Cardiac muscle cell (in vitro differentiated cells and primary cell): ENCODE data around the gene TSPAN9. TPM values are rescaled to one million over a fixed set of nuclear protein-coding genes. Genes with fewer than 3 reads are reported as not detected.

Source experiments
- DNase-seq, 2 donors: peaks; one replicate each; pipeline versions ENCODE4 v3.0.0 to v3.0.0-alpha.2; 2010 to 2017; ENCODE audit warnings: low read depth in 1 of 2, low spot score in 1 of 2
- H3K27ac ChIP-seq: fragments of 200-600 bp; sonication (generic); 2 replicates; pipeline ENCODE4 v1.5.1; 2016
- H3K27me3 ChIP-seq: fragments of 200-600 bp; sonication (generic); 2 replicates; pipeline ENCODE4 v1.6.0; 2016; ENCODE audit warnings: control low read depth
- H3K36me3 ChIP-seq: fragments of 200-600 bp; sonication (generic); 2 replicates; pipeline ENCODE4 v1.5.1; 2016; ENCODE audit warnings: control low read depth
- H3K4me1 ChIP-seq: fragments of 200-600 bp; sonication (generic); 2 replicates; pipeline ENCODE4 v1.8.1; 2017; ENCODE audit warnings: low read depth, mild to moderate bottlenecking, mixed run types
- H3K4me3 ChIP-seq: fragments of 200-600 bp; sonication (generic); 2 replicates; pipeline ENCODE4 v1.5.1; 2016; ENCODE audit warnings: mild to moderate bottlenecking
- H3K9me3 ChIP-seq: fragments of 200-600 bp; sonication (generic); 2 replicates; pipeline ENCODE4 v1.5.1; 2017; ENCODE audit warnings: low read depth, mild to moderate bottlenecking, control low read depth
- polyA plus RNA-seq: library from polyadenylated mRNA; unstranded; fragments of >200 nt; fragmentation: Nextera tagmentation; extraction: Ambion mirVana; gene quantifications from 2 replicates; pipeline ENCODE4 v1.2.1, GENCODE V29; 2016
- total RNA-seq: library from RNA; depleted of rRNA; stranded (reverse); fragments of >200 nt; gene quantifications from 2 replicates; pipeline ENCODE4 v1.2.3, GENCODE V29; 2016
- TF ChIP-seq, protein P1 (sequence below): IDR thresholded peaks from 2 replicates; pipeline ENCODE4 v1.5.1; 2012; ENCODE audit warnings: low read depth, mild to moderate bottlenecking, low read length

Gene TSPAN9
- total and polyA plus RNA-seq, 2 experiments from 2014 or later: 13.3 to 199 TPM

DNA sequence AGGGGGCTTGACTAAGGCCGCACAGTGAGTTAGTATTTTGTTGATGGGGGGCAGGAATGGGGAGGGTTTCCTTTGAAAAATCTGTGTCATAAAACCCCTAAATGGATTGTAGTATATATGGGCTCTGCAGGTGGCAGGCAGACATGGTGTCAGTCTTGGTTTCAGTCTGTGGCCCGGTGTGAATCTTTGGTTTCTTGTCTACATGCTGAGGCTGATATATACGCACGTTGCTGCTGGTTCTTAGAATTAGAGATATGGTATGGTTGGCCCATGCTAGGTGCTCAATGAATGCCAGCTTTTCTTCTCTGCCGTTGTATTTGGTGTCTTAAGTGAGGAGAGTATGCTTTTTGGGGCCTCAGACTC is 73.1 kb downstream of the TSPAN9 start:
- DNase-seq: no peak
- H3K27me3 ChIP-seq: no peaks in the 10 kb centered on the region
- H3K9me3 ChIP-seq: no peaks in the 10 kb centered on the region
- TF ChIP-seq, protein P1, sequence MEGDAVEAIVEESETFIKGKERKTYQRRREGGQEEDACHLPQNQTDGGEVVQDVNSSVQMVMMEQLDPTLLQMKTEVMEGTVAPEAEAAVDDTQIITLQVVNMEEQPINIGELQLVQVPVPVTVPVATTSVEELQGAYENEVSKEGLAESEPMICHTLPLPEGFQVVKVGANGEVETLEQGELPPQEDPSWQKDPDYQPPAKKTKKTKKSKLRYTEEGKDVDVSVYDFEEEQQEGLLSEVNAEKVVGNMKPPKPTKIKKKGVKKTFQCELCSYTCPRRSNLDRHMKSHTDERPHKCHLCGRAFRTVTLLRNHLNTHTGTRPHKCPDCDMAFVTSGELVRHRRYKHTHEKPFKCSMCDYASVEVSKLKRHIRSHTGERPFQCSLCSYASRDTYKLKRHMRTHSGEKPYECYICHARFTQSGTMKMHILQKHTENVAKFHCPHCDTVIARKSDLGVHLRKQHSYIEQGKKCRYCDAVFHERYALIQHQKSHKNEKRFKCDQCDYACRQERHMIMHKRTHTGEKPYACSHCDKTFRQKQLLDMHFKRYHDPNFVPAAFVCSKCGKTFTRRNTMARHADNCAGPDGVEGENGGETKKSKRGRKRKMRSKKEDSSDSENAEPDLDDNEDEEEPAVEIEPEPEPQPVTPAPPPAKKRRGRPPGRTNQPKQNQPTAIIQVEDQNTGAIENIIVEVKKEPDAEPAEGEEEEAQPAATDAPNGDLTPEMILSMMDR: no peak
- H3K4me3 ChIP-seq: no peak overlapping the region
- H3K36me3 ChIP-seq: no peaks in the 10 kb centered on the region
- H3K27ac ChIP-seq: peak overlapping the region; percentile 46
- H3K4me1 ChIP-seq: peaks cover 17% of the 10 kb centered on the region

DNA sequence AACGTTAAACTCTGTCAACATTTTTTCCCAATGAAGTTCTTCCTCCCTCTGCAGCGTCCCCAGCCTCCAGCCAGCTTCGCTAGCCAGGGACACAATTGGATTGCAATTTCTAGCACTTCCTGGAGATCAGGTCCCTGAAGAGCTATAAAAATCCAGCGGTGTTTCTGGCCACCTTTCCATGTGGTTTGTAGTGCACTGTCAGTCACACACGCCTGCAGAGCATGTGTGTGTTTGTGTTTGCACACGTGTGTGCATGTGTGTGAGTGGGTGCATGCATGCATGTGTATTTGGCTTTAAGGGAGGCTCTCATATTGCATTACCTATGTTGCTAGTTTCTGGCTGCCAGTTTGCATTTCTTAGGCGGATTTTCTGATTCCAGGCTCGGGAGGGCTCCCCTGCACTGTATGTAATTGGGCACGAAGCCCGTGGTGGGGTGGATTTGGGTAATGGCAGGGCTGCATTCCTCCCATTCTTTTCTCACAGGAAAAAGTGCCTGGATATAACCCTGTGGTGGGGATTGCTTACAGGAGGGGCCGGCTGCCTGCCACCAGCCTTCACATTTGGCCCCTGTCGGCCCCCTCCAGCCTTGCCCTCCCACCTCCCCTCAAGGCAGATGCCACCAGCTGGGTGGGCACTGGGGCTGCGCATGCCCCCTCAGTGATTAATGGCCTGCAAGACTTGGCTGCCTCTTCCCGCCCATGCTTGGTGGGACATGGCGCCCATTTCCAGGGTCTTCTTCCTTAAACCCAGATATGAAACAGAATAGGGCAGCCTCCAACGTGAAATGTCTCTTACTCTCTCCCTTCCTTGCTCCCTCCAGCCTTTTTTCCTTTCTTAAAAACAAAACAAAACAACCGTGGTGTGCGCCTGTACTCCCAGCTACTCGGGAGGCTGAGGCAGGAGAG is 74.0 kb downstream of the TSPAN9 start:
- H3K36me3 ChIP-seq: no peaks in the 10 kb centered on the region
- TF ChIP-seq, protein P1: no peak
- no peak overlapping the region for H3K4me3 ChIP-seq
- H3K4me1 ChIP-seq: peaks cover 24% of the 10 kb centered on the region
- H3K9me3 ChIP-seq: no peaks in the 10 kb centered on the region
- peak overlapping the region; percentile 46 for H3K27ac ChIP-seq
- DNase-seq: peak; percentile 51 to 79
- no peaks in the 10 kb centered on the region for H3K27me3 ChIP-seq

DNA sequence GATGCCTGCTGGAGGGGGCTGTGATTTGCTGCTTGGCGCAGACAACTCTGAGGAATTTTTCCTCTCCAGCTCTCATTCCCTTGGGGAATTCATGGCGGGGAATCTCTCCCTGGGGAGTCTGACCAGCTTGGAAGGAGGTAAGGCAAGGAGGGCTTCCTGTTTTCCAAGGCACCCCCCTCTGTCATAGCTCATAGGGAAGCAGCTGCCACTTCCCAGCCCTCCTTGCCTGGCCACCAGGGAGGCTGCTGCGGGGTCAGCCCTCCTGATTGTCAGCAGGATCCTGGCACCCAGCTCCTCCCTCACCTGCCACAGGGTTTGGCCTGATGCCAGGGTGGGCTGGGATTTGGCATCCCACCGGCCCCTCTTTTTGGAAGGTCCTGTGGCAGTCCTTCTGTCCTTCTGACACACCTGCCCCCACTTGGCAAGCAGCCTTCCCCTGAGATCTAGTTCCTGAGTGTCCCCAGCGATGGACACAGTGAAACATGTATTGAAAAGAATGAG is 74.9 kb downstream of the TSPAN9 start:
- Histone ChIP-seq H3K27me3 (no peaks in the 10 kb centered on the region), H3K27ac (peak overlapping the region; percentile 46), H3K36me3 (no peaks in the 10 kb centered on the region), H3K4me3 (no peak overlapping the region), H3K9me3 (no peaks in the 10 kb centered on the region), H3K4me1 (peaks cover 24% of the 10 kb centered on the region)
- DNase-seq: peak in 1 of 2 donors; percentile 74
- TF ChIP-seq, protein P1: no peak

DNA sequence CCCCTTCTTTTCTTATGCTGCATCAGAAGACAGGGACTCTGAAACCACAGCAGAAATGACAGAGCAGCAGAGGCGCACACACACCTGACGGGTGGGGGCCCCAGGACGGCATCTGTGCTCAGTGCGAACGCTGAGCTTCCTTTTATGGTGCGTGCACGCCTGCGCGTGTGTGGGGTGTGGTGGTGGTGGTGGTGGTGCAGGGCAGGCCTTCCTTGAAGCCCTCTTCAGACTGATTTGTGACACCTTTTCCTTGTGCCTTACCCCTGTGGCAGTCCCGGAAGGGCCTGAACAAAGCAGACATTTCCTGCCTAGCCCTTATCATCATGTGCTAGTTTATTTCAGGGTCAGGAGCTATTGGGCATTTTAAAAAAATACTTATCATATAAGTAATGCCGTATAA is 75.7 kb downstream of the TSPAN9 start:
- DNase-seq: no peak
- TF ChIP-seq, protein P1: no peak
- H3K27me3 ChIP-seq: no peaks in the 10 kb centered on the region
- H3K36me3 ChIP-seq: no peaks in the 10 kb centered on the region
- peaks cover 28% of the 10 kb centered on the region for H3K4me1 ChIP-seq
- H3K4me3 ChIP-seq: no peak overlapping the region
- H3K9me3 ChIP-seq: no peaks in the 10 kb centered on the region
- no peak overlapping the region for H3K27ac ChIP-seq

DNA sequence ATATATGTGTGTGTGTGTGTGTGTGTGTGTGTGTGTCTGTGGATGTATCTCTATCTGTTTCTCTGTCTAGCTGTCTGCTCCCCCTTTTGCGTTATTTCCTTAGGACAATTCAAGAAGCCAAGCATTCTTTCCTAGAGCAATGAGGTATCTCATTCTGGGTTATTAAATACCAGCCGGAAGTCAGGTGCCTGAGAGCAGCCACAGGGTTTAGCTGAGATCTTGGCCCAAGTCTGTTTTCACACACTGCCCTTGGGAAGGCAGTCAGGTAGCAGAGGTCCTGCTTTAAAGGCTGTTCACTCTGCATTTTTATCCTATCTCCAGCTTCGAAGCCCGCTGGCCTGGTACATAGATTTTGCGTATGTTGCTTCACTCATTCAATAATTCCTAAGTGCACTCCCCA is 76.8 kb downstream of the TSPAN9 start:
- TF ChIP-seq, protein P1: no peak
- DNase-seq: no peak
- Histone ChIP-seq H3K27ac (no peak overlapping the region), H3K4me1 (peaks cover 35% of the 10 kb centered on the region), H3K36me3 (no peaks in the 10 kb centered on the region), H3K4me3 (no peak overlapping the region), H3K27me3 (no peaks in the 10 kb centered on the region), H3K9me3 (no peaks in the 10 kb centered on the region)
